Aortic smooth muscle cell (primary cell): ENCODE measurements around the gene LBR. TPM values are rescaled to one million over a fixed set of nuclear protein-coding genes. Genes with fewer than 3 reads are reported as not detected.

Experiments
- total RNA-seq: library from RNA; depleted of rRNA; stranded (reverse); fragments of >200 nt; gene quantifications from 2 replicates; pipeline ENCODE4 v1.2.3, GENCODE V29; 2014

The LBR gene
- 25.6 and 32.2 TPM in 2 replicates for total RNA-seq

DNA sequence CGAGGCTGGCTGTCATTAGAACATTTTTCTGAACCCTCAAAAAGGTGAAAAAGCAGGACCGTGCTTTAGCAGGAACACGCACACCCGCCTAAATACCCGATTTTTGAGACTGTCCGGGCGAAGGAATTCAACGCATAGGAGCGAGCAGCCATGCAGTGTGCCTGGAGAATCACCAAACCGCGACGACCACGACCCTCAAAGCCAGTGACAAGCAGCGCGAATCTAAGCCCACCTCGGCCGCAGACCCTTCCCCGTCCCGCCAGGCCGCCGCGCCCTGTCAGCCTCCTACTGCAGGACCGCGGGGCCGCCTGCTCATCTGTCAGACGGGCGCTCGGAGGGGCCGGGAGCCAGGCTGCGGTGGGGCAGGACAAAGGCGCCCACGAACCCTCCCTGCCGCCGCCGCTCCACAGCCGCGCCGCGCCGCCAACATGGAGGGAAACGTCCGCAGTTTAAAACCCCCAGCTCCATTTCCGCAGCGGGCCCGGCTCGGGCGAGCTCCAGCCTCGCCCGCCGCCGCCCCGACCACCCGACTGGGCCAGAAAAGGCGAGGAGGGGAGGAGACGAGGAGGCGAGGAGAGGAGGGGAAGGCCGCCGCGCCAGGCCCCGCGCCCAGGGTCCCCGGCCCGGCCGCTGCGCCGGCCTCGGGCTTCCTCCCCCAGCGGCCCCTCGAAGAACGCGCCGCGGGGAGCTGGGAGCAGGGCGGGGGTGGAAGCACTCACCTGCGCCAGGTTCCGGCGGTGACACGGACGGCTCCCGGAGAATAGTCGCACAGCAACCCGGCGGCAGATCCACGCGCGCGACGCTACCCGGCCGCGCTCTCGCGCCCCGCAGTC lies at the start of gene LBR:
Gene LBR (minus strand): TSS at position 804 of the 833 bp plus-strand sequence. CDS start 3,963 bp downstream, outside the sequence.

Other genes with a start within 250 kb of the LBR start
- gene ENAH, start 225.1 kb upstream of the LBR start, total RNA-seq, result 247 and 338 TPM in 2 replicates